ENCODE results near the gene METTL25B.

The METTL25B gene

GRCh38 chr1:156693848-156694689 lies 34.2 kb upstream of the METTL25B start:
- DNase-seq (ENCODE audit: low read depth): no peak
- no peak overlapping the region for H3K4me3 ChIP-seq (ENCODE audit: low read depth, low read length)

GRCh38 chr1:156694690-156694962 lies 33.6 kb upstream of the METTL25B start:
- no peak overlapping the region for H3K4me3 ChIP-seq (ENCODE audit: low read depth, low read length)
- DNase-seq (ENCODE audit: low read depth): no peak
- no peak for TF ChIP-seq CTCF (IDR thresholded peaks at IDR 0.05; ENCODE audit: control insufficient read depth, extremely low read depth, insufficient read depth)

More at GRCh38 chr1:156693848-156694689, 34.2 kb upstream of the METTL25B start:
- TF ChIP-seq CTCF (IDR thresholded peaks at IDR 0.05; ENCODE audit: control insufficient read depth, extremely low read depth, insufficient read depth): no peak

GRCh38 chr1:156696755-156697154 lies 31.5 kb upstream of the METTL25B start:
- no peak for TF ChIP-seq CTCF (IDR thresholded peaks at IDR 0.05; ENCODE audit: control insufficient read depth, extremely low read depth, insufficient read depth)
- no peak overlapping the region for H3K4me3 ChIP-seq (ENCODE audit: low read depth, low read length)
- no peak for DNase-seq (ENCODE audit: low read depth)

GRCh38 chr1:156697481-156697880 lies 30.8 kb upstream of the METTL25B start:
- DNase-seq (ENCODE audit: low read depth): no peak
- no peak for TF ChIP-seq CTCF (IDR thresholded peaks at IDR 0.05; ENCODE audit: control insufficient read depth, extremely low read depth, insufficient read depth)
- no peak overlapping the region for H3K4me3 ChIP-seq (ENCODE audit: low read depth, low read length)

GRCh38 chr1:156698995-156699394 lies 29.3 kb upstream of the METTL25B start:
- no peak for TF ChIP-seq CTCF (IDR thresholded peaks at IDR 0.05; ENCODE audit: control insufficient read depth, extremely low read depth, insufficient read depth)
- no peak for DNase-seq (ENCODE audit: low read depth)
- no peak overlapping the region for H3K4me3 ChIP-seq (ENCODE audit: low read depth, low read length)

- no peak for DNase-seq (ENCODE audit: low read depth)
- no peak for TF ChIP-seq CTCF (IDR thresholded peaks at IDR 0.05; ENCODE audit: control insufficient read depth, extremely low read depth, insufficient read depth)
- H3K4me3 ChIP-seq (ENCODE audit: low read depth, low read length): no peak overlapping the region
Measured at GRCh38 chr1:156700736-156701531, 27.3 kb upstream of the METTL25B start.
